Body of pancreas (tissue), 4 donors: ENCODE data around the gene HNRNPA2B1. TPM values are rescaled to one million over a fixed set of nuclear protein-coding genes. Genes with fewer than 3 reads are reported as not detected.

Experiments used
- ATAC-seq: fragments of 150-250 bp; one replicate; pipeline ENCODE4 v1.9.1; 2016
- DNase-seq, 4 donors: peaks; one replicate each; pipeline ENCODE4 v3.0.0-alpha.2; 2019
- H3K27ac ChIP-seq, 4 donors: fragments of 200-600 bp; sonication (generic); 1 replicate in 3 of 4; 2 replicates in 1 of 4; pipeline versions ENCODE4 v1.5.1 to v1.6.1; 2016 to 2019; ENCODE audit warnings: mild to moderate bottlenecking in 1 of 4, mixed read lengths in 1 of 4, moderate library complexity in 1 of 4
- H3K27me3 ChIP-seq, 2 donors: fragments of 200-600 bp; sonication (generic); one replicate each; pipeline ENCODE4 v1.6.0; 2016; ENCODE audit warnings: mild to moderate bottlenecking in 1 of 2
- H3K36me3 ChIP-seq, 2 donors: fragments of 200-600 bp; sonication (generic); replicated peaks in 1 of 2; 2 replicates each; pipeline ENCODE4 v1.5.1; 2016; ENCODE audit warnings: low read depth in 2 of 2; ENCODE audit not compliant: insufficient read depth in 1 of 2
- H3K4me1 ChIP-seq: fragments of 200-600 bp; sonication (generic); one replicate; pipeline ENCODE4 v1.6.0; 2016
- H3K4me3 ChIP-seq, 2 donors: fragments of 200-600 bp; sonication (generic); 1 replicate in 1 of 2; 2 replicates in 1 of 2; pipeline ENCODE4 v1.5.1; 2016 to 2019
- H3K9me3 ChIP-seq, 3 donors: fragments of 200-600 bp; sonication (generic); 1 replicate in 2 of 3; 2 replicates in 1 of 3; pipeline ENCODE4 v1.5.1; 2016
- POLR2A ChIP-seq, 3 donors: fragments of 450-650 bp; IDR thresholded peaks; one replicate each; pipeline ENCODE4 v1.6.1; 2016; ENCODE audit warnings: antibody characterized with exemption in 3 of 3, mild to moderate bottlenecking in 2 of 3
- WGBS, 2 donors: methylation state at CpG; one replicate each; pipeline ENCODE4 v1.1.5; 2017; 5-methylcytosine and 5-hydroxymethylcytosine counted together
- intact Hi-C: fragments of 100-400 bp; cut with DNase I; formaldehyde crosslinking; loops from one replicate; pipeline ENCODE4 v1.15.1; 2023
- total RNA-seq, 2 donors: library from RNA; depleted of rRNA; stranded (reverse); fragments of >200 nt; gene quantifications; one replicate each; pipeline ENCODE4 v1.1.0, GENCODE V29; 2016
- TF ChIP-seq, protein P1 (sequence below), 7 experiments: fragments of 450-650 bp in 4 of 7; fragments of 200-600 bp in 3 of 7; sonication (generic) in 3 of 7; IDR thresholded peaks; one replicate each; pipeline ENCODE4 v1.5.1; 2016 to 2019; ENCODE audit warnings: antibody characterized with exemption in 7 of 7

The HNRNPA2B1 gene
- total RNA-seq, 2 donors from 2014 or later, result 158 to 306 TPM

DNA sequence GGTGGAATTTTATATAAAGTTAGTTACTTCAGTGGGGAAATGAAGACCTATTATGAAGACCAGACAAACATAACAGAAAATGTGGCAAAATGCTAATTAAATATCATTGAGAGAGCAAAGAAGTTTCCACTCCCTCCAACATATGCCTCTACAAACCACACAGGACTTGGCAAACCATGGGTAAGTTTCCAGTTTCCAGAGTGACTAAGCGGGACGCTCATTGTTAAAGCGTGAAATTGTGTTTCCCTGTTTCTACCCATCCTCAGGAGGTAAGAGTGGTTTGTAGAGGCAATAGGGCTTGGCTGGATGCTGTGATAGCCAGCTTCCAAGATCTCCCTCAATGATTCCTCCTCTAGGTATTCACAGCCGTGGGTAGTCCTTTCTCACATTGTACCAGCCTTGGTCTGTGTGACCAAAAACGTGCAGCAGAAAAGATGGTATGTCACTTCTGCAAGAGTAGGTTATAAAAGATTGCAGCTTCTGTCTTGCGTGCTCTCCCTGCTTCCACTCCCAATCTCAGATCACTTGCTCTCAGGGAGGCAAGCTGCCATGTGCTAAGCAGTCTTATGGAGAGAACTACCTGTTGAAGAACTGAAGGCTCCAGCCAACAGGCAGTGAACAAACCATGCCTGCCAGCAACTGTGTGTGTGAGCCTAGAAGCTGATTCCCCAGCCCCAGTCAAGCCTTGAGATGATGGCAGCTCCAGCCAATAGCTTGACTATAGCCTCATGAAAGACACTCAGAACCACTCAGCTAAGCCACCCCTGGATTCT is 36.7 kb upstream of the HNRNPA2B1 start:
- Histone ChIP-seq H3K27me3 (no peaks in the 10 kb centered on the region), H3K36me3 (no peaks in the 10 kb centered on the region), H3K4me1 (no peaks in the 10 kb centered on the region), H3K9me3 (no peaks in the 10 kb centered on the region), H3K27ac (no peak overlapping the region), H3K4me3 (no peak overlapping the region)
- WGBS, 2 donors, result 82 to 83% methylated on average over 6 of the region's 6 CpGs
- ATAC-seq (no peak), DNase-seq (no peak)
- no peak for TF ChIP-seq POLR2A (IDR thresholded peaks at IDR 0.05)
- intact Hi-C loops, result no loop called here

DNA sequence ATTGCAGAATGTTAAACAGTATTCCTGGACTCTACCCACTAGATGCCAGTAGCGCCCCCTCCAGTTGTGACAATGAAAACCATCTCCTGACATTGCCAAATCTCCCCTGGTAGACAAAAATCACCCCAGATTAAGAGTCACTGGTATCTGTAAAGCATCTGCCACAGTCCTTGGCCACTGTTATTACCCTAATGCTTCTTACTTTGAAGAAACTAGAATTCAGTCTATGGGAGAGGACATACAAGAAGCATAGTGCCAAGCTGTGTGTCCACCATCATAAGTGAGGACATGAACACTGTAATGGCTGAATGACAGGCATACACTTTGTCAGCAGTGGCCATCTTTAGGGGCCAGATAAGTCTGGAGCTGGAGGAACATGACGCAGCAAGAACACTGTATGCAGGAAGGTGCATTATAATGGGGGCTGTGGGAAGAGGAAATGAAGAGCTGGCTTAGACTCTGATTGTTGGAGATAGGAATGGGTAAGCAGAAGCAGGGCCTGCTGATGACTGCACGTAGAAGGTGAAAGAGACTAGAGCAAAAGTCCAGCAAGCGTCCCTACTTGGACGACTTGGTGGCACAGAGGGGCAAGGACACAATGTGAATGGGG is 33.5 kb upstream of the HNRNPA2B1 start:
- intact Hi-C loops, result no loop called here
- no peaks in the 10 kb centered on the region for H3K9me3 ChIP-seq
- no peaks in the 10 kb centered on the region for H3K27me3 ChIP-seq
- H3K27ac ChIP-seq, result no peak overlapping the region
- DNase-seq (no peak), ATAC-seq (no peak)
- H3K36me3 ChIP-seq, result no peaks in the 10 kb centered on the region
- H3K4me3 ChIP-seq, result no peak overlapping the region
- 61 to 76% methylated on average over 5 of the region's 5 CpGs for WGBS, 2 donors
- no peak for TF ChIP-seq POLR2A (IDR thresholded peaks at IDR 0.05)
- TF ChIP-seq, protein P1, sequence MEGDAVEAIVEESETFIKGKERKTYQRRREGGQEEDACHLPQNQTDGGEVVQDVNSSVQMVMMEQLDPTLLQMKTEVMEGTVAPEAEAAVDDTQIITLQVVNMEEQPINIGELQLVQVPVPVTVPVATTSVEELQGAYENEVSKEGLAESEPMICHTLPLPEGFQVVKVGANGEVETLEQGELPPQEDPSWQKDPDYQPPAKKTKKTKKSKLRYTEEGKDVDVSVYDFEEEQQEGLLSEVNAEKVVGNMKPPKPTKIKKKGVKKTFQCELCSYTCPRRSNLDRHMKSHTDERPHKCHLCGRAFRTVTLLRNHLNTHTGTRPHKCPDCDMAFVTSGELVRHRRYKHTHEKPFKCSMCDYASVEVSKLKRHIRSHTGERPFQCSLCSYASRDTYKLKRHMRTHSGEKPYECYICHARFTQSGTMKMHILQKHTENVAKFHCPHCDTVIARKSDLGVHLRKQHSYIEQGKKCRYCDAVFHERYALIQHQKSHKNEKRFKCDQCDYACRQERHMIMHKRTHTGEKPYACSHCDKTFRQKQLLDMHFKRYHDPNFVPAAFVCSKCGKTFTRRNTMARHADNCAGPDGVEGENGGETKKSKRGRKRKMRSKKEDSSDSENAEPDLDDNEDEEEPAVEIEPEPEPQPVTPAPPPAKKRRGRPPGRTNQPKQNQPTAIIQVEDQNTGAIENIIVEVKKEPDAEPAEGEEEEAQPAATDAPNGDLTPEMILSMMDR (IDR thresholded peaks at IDR 0.05), result no peak
- H3K4me1 ChIP-seq, result no peaks in the 10 kb centered on the region

DNA sequence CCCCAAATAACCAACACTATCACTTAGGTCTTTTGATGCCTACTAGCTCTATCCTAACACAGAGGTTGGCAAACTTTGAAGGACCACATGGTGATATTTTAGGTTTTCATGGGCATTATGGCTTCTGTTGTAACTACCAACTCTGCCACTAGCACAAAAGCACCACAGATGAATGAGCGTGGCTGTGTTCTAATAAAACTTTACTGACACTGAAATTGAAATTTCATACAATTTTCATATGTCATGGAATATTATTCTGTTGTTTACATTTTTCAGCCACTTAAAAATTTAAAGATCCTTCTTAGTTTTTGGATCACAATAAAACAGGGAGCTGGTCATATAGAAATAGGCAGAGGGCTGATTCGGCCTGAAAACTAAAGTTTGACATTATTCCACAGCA is 27.4 kb upstream of the HNRNPA2B1 start:
- WGBS, 2 donors, result 90 to 92% methylated on average over 2 of the region's 2 CpGs
- no peaks in the 10 kb centered on the region for H3K27me3 ChIP-seq
- no peaks in the 10 kb centered on the region for H3K36me3 ChIP-seq
- H3K4me3 ChIP-seq, result no peak overlapping the region
- ATAC-seq (no peak), DNase-seq (no peak)
- no peaks in the 10 kb centered on the region for H3K9me3 ChIP-seq
- H3K27ac ChIP-seq, result no peak overlapping the region
- no peaks in the 10 kb centered on the region for H3K4me1 ChIP-seq
- intact Hi-C loops, result no loop called here
- TF ChIP-seq POLR2A (IDR thresholded peaks at IDR 0.05), result no peak
- TF ChIP-seq, protein P1 (IDR thresholded peaks at IDR 0.05), result no peak

DNA sequence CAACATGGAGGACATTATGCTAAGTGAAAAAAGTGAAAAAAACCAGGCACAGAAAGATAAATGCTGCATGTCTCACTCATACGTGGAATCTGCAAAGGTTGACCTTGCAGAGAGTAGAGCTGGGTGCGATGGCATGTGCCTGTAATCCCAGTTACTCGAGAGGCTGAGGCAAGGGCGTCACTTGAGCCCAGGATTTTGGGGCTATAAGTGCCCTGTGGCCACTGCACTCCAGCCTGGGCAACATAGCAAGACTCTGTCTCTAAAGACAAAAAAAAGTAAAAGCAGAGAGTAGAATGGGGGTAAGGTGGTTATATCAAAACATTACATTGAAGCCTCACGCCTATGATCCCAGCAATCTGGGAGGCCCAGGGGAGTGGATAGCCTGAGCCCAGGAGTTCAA is 23.8 kb upstream of the HNRNPA2B1 start:
- Histone ChIP-seq H3K27me3 (no peaks in the 10 kb centered on the region), H3K4me3 (no peak overlapping the region), H3K4me1 (no peaks in the 10 kb centered on the region), H3K36me3 (no peaks in the 10 kb centered on the region), H3K9me3 (no peaks in the 10 kb centered on the region), H3K27ac (no peak overlapping the region)
- TF ChIP-seq POLR2A (IDR thresholded peaks at IDR 0.05), result no peak
- TF ChIP-seq, protein P1 (IDR thresholded peaks at IDR 0.05), result no peak
- WGBS, 2 donors, result 65 to 68% methylated on average over 5 of the region's 5 CpGs
- ATAC-seq (no peak), DNase-seq (no peak)
- intact Hi-C loops, result no loop called here

DNA sequence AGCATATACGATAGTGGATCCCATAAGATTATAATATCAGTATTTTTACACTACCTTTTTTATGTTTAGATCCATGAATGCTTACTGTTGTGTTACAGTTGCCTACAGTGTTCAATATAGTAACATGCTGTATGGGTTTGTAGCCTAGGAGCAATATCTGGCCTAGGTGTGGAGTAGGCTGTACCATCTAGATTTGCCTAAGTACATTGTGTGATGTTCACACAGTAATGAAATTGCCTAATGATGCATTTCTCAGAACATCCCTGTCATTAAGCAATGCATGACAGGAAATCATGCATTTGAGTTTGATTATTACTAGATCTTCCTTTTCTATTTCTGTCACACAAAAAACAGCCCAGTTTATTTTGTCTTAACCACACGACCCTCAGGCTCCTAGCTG is 15.5 kb upstream of the HNRNPA2B1 start:
- peaks cover 3 to 5% of the 10 kb centered on the region in 2 donors for H3K36me3 ChIP-seq
- ATAC-seq (no peak), DNase-seq (no peak)
- no peaks in the 10 kb centered on the region for H3K9me3 ChIP-seq
- H3K27me3 ChIP-seq, result no peaks in the 10 kb centered on the region
- no peak overlapping the region for H3K27ac ChIP-seq
- WGBS, 2 donors, result 63 to 72% methylated on average over 2 of the region's 2 CpGs
- no peak overlapping the region for H3K4me3 ChIP-seq
- H3K4me1 ChIP-seq, result no peaks in the 10 kb centered on the region
- intact Hi-C loops, result no loop called here
- no peak for TF ChIP-seq POLR2A (IDR thresholded peaks at IDR 0.05)
- TF ChIP-seq, protein P1 (IDR thresholded peaks at IDR 0.05), result no peak
